A673 (cell line): ENCODE measurements around the gene AVPR2.

ENCODE experiments used
- CTCF ChIP-seq: fragments of 300-800, 200-600 bp; sonication (generic); conservative IDR thresholded peaks from 2 replicates; pipeline ENCODE4 v1.5.1; 2017; ENCODE audit warnings: low read depth, mild to moderate bottlenecking, antibody characterized with exemption, low read length, moderate library complexity, mixed read lengths
- EZH2 ChIP-seq: fragments of 200-600 bp; sonication (generic); IDR thresholded peaks from 2 replicates; pipeline ENCODE4 v1.6.1; 2017; ENCODE audit warnings: borderline replicate concordance, low read depth, mild to moderate bottlenecking, mixed read lengths, antibody characterized with exemption, low read length; ENCODE audit not compliant: poor library complexity, severe bottlenecking

DNA sequence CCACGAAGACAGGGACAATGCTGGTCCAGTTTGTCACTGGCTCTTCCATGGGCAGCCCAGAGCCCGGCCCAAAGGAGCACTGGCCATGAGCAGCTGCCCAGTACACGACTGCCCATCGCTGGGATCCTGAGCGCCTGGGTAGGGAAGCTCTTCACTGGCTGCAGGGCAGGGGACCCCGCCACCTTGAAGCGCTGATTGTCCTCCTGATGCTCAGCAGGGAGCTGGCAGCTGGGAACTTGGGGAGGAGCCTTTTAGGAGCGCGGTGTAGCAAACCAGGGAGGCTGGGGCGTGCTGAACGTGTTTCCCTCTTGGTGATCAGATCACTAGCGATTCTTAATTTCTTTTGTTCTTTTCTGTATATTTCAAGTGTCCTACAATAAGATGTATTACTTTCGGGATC is 20.3 kb upstream of the AVPR2 start:
- TF ChIP-seq CTCF, result no peak
- no peak for TF ChIP-seq EZH2
